Aorta (tissue), 5 donors: Measurements from ENCODE around the gene PICK1. TPM values are rescaled to one million over a fixed set of nuclear protein-coding genes. Genes with fewer than 3 reads are reported as not detected.
"Not testable (repeated sequence)": the region's sequence is repeated elsewhere in the genome, so short reads cannot be mapped to it uniquely, and the experiment has no call there.

Source experiments
- ATAC-seq: fragments of 200-7000 bp; cut with Tn5 transposase; one replicate; pipeline ENCODE4 v1.9.1; 2022; ENCODE audit warnings: moderate library complexity; ENCODE audit not compliant: low FRiP score
- DNase-seq, 2 donors: peaks; one replicate each; pipeline ENCODE4 v3.0.0-alpha.2; 2020
- H3K27ac ChIP-seq, 2 donors: one replicate each; pipeline ENCODE4 v1.5.1; 2013; ENCODE audit warnings: low read length in 2 of 2, mild to moderate bottlenecking in 2 of 2, moderate library complexity in 2 of 2, control low read depth in 1 of 2, inconsistent platforms in 1 of 2, low read depth in 1 of 2
- H3K27me3 ChIP-seq, 2 donors: one replicate each; pipeline ENCODE4 v1.6.1; 2013; ENCODE audit warnings: control low read depth in 1 of 2, low read length in 1 of 2, mild to moderate bottlenecking in 1 of 2, moderate library complexity in 1 of 2; ENCODE audit not compliant: insufficient read depth in 2 of 2, control insufficient read depth in 1 of 2
- H3K36me3 ChIP-seq, 2 donors: one replicate each; pipeline ENCODE4 v1.6.1; 2013; ENCODE audit warnings: control low read depth in 1 of 2, low read length in 1 of 2, mild to moderate bottlenecking in 1 of 2; ENCODE audit not compliant: insufficient read depth in 2 of 2, control insufficient read depth in 1 of 2
- H3K4me1 ChIP-seq, 2 donors: one replicate each; pipeline ENCODE4 v1.6.1; 2013; ENCODE audit warnings: low read length in 2 of 2, control low read depth in 1 of 2, mild to moderate bottlenecking in 1 of 2, moderate library complexity in 1 of 2; ENCODE audit not compliant: insufficient read depth in 2 of 2, control insufficient read depth in 1 of 2
- H3K4me3 ChIP-seq, 2 donors: one replicate each; pipeline ENCODE4 v1.5.1; 2013; ENCODE audit warnings: low read length in 2 of 2, control low read depth in 1 of 2, mild to moderate bottlenecking in 1 of 2
- H3K9me3 ChIP-seq: one replicate; pipeline ENCODE4 v1.6.1; 2013; ENCODE audit warnings: mild to moderate bottlenecking, low read length; ENCODE audit not compliant: control insufficient read depth
- WGBS, 2 donors: extraction: QIAGEN DNeasy Blood & Tissue Kit; methylation state at CpG; one replicate each; pipeline ENCODE4 v1.1.7; 2013; 5-methylcytosine and 5-hydroxymethylcytosine counted together
- intact Hi-C, 2 donors: fragments of 100-400 bp; cut with DNase I; formaldehyde crosslinking; loops; one replicate each; pipeline versions ENCODE4 v1.14.2 to v1.15.0; 2022
- polyA plus RNA-seq, 2 donors: library from polyadenylated mRNA; stranded (reverse); fragments of 200-250 nt; gene quantifications; one replicate each; pipeline ENCODE4 v1.2.3, GENCODE V29; 2013
- total RNA-seq, 2 donors: library from RNA; stranded (reverse); fragmentation: NEBNext Ultra II Directional; extraction: Animal tissue kit (Norgen Biotek cat#: 25700); gene quantifications; one replicate each; pipeline ENCODE4 v1.2.1, GENCODE V29; 2021
- donor health status: healthy with polysubstance abuse.
- donor health status: Bipolar disorder and iron deficiency.
- donor health status: DM: no; HTN: no; CAD: no.
- donor health status: DM: no; HTN: no; CAD: no.
- donor health status: DM: yes; HTN: yes; CAD: no.

Gene PICK1
- total and polyA plus RNA-seq, 4 donors, result 9.5 to 46.2 (median 25.7) TPM

DNA sequence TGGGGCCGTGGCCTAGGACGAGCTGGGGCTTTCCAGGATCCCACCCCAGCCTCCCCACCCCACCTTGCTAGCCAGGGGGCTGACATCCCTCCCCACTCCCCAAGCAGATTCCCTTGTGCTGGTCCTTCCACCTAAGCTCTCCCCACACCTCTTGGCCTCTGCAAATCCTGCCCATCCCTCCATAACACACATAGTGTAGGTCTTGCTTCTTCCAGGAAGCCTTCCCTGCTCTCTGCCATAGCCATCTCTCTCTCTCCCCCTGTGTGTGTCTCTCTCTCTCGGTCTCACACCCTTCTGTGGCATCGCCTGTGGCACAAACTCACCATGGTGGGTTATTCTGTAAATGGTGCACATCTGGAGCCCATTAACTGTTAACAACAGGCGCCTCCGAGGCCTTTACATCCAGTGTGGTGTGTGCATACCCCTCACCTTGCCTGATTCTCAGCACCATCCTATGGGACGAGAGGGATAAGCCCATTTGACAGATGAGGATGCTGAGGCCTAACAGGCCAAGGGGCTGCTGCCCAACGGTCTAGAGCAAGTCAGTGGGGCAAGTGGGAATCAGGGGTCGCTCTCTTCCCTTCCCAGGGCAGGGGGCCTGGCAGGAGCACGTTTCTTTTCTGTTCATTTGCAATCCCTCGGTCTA lies 22.2 kb upstream of the PICK1 start:
- Histone ChIP-seq H3K4me3 (no peak overlapping the region), H3K4me1 (no peaks in the 10 kb centered on the region), H3K36me3 (no peaks in the 10 kb centered on the region), H3K27ac (no peak overlapping the region), H3K9me3 (no peaks in the 10 kb centered on the region), H3K27me3 (no peaks in the 10 kb centered on the region)
- no peak for DNase-seq
- 74 to 77% methylated on average over 11 of the region's 11 CpGs for WGBS, 2 donors
- ATAC-seq, result no peak
- intact Hi-C loops, result no loop called here

DNA sequence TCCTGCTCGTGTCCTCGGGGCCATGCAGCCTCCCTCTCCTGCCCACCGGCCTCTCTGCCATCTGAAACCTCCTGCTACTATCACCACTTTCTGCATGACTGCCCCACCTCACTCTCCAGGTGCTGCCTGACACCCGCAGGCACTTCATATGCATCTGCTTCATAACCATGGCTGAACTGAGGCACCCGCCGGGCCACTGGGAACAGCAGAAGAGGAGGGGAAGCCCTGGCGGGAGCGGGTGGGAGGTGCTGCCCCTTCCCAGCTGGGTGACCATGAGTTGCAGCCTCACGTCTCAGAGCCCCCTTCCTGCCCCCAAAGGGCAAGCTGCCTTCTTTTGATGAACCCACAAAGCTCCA lies 21.7 kb upstream of the PICK1 start:
- DNase-seq (no peak), ATAC-seq (no peak)
- 93 to 95% methylated on average over 8 to 9 of the region's 9 CpGs for WGBS, 2 donors
- Histone ChIP-seq H3K9me3 (no peaks in the 10 kb centered on the region), H3K27ac (no peak overlapping the region), H3K36me3 (no peaks in the 10 kb centered on the region), H3K27me3 (no peaks in the 10 kb centered on the region), H3K4me3 (no peak overlapping the region), H3K4me1 (no peaks in the 10 kb centered on the region)
- intact Hi-C loops, result no loop called here

DNA sequence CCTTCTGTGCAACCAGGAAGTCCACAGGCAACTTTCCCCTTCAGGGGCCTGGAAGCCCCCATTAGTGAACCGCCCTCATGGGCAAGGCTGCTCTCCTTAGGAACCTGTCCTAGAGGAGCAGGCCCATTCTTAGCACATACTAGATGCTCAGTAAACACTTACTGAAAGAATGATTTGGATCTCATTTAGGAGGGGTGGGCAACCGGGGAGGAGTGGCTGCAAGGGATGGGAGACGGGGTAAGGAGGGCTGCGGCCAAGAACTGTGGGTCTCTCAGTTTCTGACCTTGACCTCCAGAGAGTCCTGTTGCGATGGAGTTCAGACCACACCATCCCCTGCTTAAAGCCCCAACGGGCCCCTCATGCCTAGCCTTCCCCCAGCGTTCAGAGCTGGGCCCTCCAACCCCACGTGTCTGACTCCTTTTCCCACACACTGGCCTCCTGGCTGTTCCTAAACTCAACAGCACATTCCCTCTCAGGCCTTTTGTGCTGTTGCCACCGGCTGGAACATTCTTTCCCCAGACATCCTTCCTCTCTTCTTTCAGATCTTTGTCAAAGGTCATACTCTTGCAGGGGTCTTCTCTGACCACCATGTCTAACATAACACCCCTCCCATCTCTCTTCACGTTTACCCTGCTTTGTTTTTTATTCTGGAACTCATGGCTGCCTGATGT lies 20.7 kb upstream of the PICK1 start:
- Histone ChIP-seq H3K9me3 (no peaks in the 10 kb centered on the region), H3K36me3 (no peaks in the 10 kb centered on the region), H3K27ac (no peak overlapping the region), H3K27me3 (no peaks in the 10 kb centered on the region), H3K4me1 (no peaks in the 10 kb centered on the region), H3K4me3 (no peak overlapping the region)
- ATAC-seq (no peak), DNase-seq (no peak)
- WGBS, 2 donors, result 82 to 85% methylated on average over 10 of the region's 10 CpGs
- intact Hi-C loops, result no loop called here

DNA sequence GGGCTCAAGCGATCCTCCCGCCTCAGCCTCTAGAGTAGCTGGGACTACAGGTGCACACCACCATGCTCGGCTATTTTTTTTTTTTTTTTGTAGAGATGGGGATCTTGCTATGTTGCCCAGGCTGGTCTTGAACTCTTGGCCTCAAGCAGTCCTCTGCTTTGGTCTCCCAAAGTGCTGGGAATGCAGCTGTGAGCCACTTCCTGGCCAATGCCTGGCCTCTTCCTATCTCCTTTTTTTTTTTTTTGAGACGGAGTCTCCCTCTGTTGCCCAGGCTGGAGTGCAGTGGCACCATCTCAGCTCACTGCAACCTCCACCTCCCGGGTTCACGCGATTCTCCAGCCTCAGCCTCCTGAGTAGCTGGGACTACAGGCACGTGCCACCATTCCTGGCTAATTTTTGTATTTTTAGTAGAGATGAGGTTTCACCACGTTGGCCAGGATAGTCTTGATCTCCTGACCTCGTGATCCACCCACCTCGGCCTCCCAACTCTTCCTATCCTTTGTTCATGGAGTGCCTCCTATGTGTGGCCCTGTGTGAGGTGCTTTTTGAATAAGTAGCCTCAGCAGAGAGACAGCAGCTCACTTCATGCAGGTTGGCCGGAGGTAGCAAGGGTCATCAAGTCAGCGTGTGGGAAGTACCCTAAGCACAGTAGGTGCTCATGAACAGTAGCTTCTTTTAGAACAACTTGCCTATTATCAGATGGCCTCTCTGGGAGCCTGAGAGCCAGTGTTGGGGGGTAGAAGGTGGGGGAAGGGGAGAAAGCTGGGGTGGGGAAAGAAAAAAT lies 19.6 kb upstream of the PICK1 start:
- ATAC-seq, H3K36me3 ChIP-seq, DNase-seq, intact Hi-C loops, H3K27me3 ChIP-seq, H3K27ac ChIP-seq, H3K9me3 ChIP-seq, H3K4me1 ChIP-seq, H3K4me3 ChIP-seq: not testable (repeated sequence)
- WGBS, 2 donors, result 88 to 95% methylated on average over 13 of the region's 13 CpGs

DNA sequence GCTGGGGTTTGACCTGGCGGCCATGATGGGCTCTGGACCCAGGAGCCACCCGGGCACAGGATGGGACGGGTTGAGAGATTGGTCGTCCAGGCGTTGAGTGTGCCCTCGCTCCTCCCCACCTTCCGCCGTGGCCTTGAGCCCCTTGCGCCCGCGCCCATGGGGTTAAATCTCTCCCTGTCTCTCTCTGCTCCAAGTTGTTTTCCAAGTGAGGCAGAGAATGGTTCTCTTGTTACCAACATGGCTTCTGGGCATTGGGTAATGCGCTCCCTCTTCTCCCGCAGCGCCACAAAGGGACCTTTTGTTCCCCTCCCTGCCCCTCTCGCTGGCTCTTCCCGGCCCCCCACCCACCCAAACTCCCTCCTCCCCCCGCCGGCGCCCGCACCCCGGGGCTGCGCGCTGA lies 18.8 kb upstream of the PICK1 start:
- Histone ChIP-seq H3K9me3 (no peaks in the 10 kb centered on the region), H3K4me1 (no peaks in the 10 kb centered on the region), H3K27ac (no peak overlapping the region), H3K4me3 (no peak overlapping the region), H3K36me3 (no peaks in the 10 kb centered on the region), H3K27me3 (no peaks in the 10 kb centered on the region)
- intact Hi-C loops, result no loop called here
- 89 to 97% methylated on average over 23 of the region's 23 CpGs for WGBS, 2 donors
- ATAC-seq, result no peak
- DNase-seq, result no peak

DNA sequence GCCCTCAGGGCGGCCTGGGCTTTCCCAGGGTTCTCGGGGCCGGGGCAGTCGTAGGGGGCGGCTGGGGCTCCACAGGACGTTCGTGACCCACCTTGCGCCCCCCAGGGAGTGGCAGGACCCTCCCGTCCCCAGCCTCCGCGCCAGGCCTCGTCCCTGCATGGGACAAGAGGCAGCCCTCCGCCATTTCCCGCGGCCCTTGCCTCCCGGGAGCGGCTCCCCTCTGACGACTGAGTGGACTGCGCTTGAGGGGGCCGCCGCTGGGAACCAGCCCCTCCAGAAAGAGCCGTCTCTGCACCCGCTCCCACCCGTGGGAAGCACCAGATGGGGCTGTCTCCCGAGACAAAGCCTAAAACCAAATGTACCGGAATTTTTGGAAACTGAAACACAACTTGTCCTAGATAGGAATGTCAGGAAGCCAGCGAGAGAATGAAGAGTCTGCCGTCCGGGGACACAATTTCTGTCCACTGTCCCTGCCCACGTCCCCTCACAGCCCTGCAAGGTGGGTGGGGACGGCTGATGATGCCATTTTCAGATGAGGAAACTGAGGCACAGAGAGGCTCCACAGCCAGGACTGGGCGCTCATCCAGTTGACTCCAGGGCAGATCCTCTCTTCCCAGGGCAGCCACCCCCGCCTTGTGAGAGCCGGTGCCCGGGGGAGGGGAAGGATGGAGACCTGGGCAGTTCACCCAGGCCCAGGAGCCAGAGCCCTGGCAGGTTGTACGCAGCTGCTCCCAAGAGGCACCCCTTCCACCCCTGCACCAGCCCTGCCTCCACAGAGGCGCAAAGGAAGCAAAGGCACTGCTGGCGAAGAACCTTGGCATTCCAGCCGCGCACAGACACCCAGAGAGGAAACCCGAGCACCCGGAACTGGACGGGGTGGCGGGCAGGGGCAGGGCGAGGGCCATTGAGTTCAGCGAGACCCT lies 18.1 kb upstream of the PICK1 start:
- intact Hi-C loops, result no loop called here
- 54 to 57% methylated on average over 46 of the region's 46 CpGs for whole genome bisulfite sequencing, 2 donors
- H3K9me3 ChIP-seq, result no peaks in the 10 kb centered on the region
- DNase-seq (no peak), ATAC-seq (no peak)
- H3K27me3 ChIP-seq, result no peaks in the 10 kb centered on the region
- no peak overlapping the region for H3K27ac ChIP-seq
- H3K4me3 ChIP-seq, result no peak overlapping the region
- H3K36me3 ChIP-seq, result no peaks in the 10 kb centered on the region
- no peaks in the 10 kb centered on the region for H3K4me1 ChIP-seq

DNA sequence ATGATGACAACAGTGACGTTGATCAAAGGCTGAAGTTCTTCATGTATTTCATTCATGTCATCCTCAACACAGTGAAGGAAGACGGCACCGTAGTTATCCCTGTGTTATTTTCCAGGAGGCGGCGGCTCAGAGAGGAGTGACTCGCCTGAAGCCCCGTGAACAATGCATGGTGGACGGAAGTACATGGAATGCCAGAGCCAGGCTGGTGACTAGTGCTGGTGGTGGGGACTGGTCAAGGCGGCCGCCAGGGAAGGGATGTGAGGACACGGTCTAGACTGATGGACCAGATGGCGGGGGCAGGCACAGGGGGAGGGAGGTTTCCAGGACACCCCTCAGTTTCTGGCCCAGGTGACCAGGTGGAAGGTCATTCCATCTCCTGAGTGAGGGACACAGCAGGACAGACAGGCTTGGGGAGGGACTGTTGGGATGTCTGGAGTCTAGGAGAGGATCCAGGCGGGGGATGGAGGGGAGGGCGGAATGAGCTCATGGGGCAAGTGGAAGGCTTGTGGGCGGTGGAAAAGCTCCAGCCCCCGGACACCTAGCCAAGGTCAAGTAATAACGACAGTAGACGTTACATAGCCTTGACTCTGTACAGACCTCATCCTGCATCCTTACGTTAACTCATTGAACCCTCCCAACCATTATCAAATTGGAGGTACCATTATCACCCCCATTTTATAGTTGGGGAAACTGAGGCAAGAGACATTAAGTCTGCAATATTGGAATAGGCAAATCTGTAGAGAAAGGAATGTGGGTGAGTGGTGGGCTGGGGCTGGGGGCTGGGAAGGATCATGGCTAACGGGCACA lies 16.0 kb upstream of the PICK1 start:
- no peaks in the 10 kb centered on the region for H3K36me3 ChIP-seq
- no peak overlapping the region for H3K4me3 ChIP-seq
- H3K9me3 ChIP-seq, result no peaks in the 10 kb centered on the region
- H3K4me1 ChIP-seq, result no peaks in the 10 kb centered on the region
- no peak overlapping the region for H3K27ac ChIP-seq
- DNase-seq (no peak), ATAC-seq (no peak)
- intact Hi-C loops, result no loop called here
- no peaks in the 10 kb centered on the region for H3K27me3 ChIP-seq
- WGBS, 2 donors, result 89 to 90% methylated on average over 20 of the region's 20 CpGs
